ENCODE data around the gene CRHR1. TPM values are rescaled to one million over a fixed set of nuclear protein-coding genes. Genes with fewer than 3 reads are reported as not detected.

Gene CRHR1
- polyA plus RNA-seq, 1 of the 3 experiments (the other 2 are of a cell fraction), result 0.13 TPM

DNA sequence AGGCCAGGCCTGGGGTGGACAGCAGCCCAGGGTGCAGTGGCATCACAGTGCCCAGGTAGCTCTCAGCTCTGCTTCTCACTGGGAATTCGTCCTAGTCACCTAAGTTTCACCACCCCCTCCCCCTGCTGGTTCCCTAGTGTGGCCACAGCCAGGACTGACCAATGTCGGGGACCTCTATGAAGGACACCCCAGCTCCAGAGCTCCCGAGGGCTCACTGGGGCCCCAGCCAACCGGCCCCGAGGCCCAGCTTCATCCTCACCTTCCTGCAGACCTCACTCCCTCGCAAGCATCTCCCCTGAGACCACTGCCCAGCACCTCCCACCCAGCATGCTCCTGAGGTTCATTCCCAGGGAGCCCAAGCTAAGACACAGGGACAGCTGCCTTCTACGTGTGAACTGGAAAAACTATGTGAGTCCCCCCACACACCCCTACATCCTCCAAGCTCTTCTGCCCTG lies 65.4 kb downstream of the CRHR1 start:
- H3K79me2 ChIP-seq (ENCODE audit: insufficient read depth), result no peaks in the 10 kb centered on the region
- no peak for DNase-seq
- no peaks in the 10 kb centered on the region for H3K9me3 ChIP-seq
- no peak overlapping the region for H3K9ac ChIP-seq
- H3K9me2 ChIP-seq, result no peaks in the 10 kb centered on the region
- no peak overlapping the region for H3K4me3 ChIP-seq (ENCODE audit: low read depth in 2 of 2, low read length in 1 of 2)
- 66% methylated on average over 7 of the region's 7 CpGs for WGBS (ENCODE audit: low lambda C conversion rate)
- H3K36me3 ChIP-seq (replicated peaks in 1 of 2; ENCODE audit: control insufficient read depth in 1 of 2, insufficient read depth in 2 of 2, low read length in 1 of 2), result no peaks in the 10 kb centered on the region
- no peak overlapping the region for H2AFZ ChIP-seq (ENCODE audit: low read depth)
- no peaks in the 10 kb centered on the region for H4K20me1 ChIP-seq (ENCODE audit: insufficient read depth)
- H3F3A ChIP-seq (replicated peaks; ENCODE audit: insufficient read depth), result no peaks in the 10 kb centered on the region
- peaks cover 12% of the 10 kb centered on the region for H3K27me3 ChIP-seq (ENCODE audit: insufficient read depth)
- peaks cover 0 to 15% of the 10 kb centered on the region in 2 experiments; a peak in 1 of 4 replicates for H3K4me1 ChIP-seq (ENCODE audit: control insufficient read depth in 1 of 2, insufficient read depth in 2 of 2, low read depth in 1 of 2, low read length in 1 of 2)
- H3K4me2 ChIP-seq, result no peak overlapping the region
- TF ChIP-seq ELF1 (IDR thresholded peaks at IDR 0.05) (no peak), RXRA (IDR thresholded peaks at IDR 0.05; ENCODE audit: borderline replicate concordance, low read depth) (no peak), TEAD4 (IDR thresholded peaks at IDR 0.05; ENCODE audit: borderline replicate concordance, insufficient read depth) (no peak), GATA2 (CRISPR knock-in tag; IDR thresholded peaks at IDR 0.05) (no peak), MXI1 (IDR thresholded peaks at IDR 0.05; ENCODE audit: low read depth, low read length) (no peak), TCF12 (IDR thresholded peaks at IDR 0.05) (no peak), EZH2phosphoT487 (IDR thresholded peaks at IDR 0.05; ENCODE audit: borderline replicate concordance, low read depth) (no peak), FOXM1 (IDR thresholded peaks at IDR 0.05; ENCODE audit: low read depth) (no peak), CHD2 (IDR thresholded peaks at IDR 0.05; ENCODE audit: low read length, partially characterized antibody) (no peak), RAD21 (IDR thresholded peaks at IDR 0.05; ENCODE audit: low read length) (no peak), YY1 (IDR thresholded peaks at IDR 0.05; ENCODE audit: low read depth) (no peak), MEF2A (IDR thresholded peaks at IDR 0.05; ENCODE audit: borderline replicate concordance, low read depth) (no peak), NFIC (IDR thresholded peaks at IDR 0.05; ENCODE audit: borderline replicate concordance) (no peak), JUND (IDR thresholded peaks at IDR 0.05) (no peak)
- TF ChIP-seq, protein P1, sequence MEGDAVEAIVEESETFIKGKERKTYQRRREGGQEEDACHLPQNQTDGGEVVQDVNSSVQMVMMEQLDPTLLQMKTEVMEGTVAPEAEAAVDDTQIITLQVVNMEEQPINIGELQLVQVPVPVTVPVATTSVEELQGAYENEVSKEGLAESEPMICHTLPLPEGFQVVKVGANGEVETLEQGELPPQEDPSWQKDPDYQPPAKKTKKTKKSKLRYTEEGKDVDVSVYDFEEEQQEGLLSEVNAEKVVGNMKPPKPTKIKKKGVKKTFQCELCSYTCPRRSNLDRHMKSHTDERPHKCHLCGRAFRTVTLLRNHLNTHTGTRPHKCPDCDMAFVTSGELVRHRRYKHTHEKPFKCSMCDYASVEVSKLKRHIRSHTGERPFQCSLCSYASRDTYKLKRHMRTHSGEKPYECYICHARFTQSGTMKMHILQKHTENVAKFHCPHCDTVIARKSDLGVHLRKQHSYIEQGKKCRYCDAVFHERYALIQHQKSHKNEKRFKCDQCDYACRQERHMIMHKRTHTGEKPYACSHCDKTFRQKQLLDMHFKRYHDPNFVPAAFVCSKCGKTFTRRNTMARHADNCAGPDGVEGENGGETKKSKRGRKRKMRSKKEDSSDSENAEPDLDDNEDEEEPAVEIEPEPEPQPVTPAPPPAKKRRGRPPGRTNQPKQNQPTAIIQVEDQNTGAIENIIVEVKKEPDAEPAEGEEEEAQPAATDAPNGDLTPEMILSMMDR (IDR thresholded peaks at IDR 0.05), result no peak
- TF ChIP-seq, protein P2, sequence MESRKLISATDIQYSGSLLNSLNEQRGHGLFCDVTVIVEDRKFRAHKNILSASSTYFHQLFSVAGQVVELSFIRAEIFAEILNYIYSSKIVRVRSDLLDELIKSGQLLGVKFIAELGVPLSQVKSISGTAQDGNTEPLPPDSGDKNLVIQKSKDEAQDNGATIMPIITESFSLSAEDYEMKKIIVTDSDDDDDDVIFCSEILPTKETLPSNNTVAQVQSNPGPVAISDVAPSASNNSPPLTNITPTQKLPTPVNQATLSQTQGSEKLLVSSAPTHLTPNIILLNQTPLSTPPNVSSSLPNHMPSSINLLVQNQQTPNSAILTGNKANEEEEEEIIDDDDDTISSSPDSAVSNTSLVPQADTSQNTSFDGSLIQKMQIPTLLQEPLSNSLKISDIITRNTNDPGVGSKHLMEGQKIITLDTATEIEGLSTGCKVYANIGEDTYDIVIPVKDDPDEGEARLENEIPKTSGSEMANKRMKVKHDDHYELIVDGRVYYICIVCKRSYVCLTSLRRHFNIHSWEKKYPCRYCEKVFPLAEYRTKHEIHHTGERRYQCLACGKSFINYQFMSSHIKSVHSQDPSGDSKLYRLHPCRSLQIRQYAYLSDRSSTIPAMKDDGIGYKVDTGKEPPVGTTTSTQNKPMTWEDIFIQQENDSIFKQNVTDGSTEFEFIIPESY (IDR thresholded peaks at IDR 0.05; ENCODE audit: borderline replicate concordance, low read depth), result no peak
- TF ChIP-seq, protein P3, sequence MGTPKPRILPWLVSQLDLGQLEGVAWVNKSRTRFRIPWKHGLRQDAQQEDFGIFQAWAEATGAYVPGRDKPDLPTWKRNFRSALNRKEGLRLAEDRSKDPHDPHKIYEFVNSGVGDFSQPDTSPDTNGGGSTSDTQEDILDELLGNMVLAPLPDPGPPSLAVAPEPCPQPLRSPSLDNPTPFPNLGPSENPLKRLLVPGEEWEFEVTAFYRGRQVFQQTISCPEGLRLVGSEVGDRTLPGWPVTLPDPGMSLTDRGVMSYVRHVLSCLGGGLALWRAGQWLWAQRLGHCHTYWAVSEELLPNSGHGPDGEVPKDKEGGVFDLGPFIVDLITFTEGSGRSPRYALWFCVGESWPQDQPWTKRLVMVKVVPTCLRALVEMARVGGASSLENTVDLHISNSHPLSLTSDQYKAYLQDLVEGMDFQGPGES (IDR thresholded peaks at IDR 0.05; ENCODE audit: low read depth, low read length), result no peak
- TF ChIP-seq, protein P4, sequence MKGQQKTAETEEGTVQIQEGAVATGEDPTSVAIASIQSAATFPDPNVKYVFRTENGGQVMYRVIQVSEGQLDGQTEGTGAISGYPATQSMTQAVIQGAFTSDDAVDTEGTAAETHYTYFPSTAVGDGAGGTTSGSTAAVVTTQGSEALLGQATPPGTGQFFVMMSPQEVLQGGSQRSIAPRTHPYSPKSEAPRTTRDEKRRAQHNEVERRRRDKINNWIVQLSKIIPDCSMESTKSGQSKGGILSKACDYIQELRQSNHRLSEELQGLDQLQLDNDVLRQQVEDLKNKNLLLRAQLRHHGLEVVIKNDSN (IDR thresholded peaks at IDR 0.05; ENCODE audit: borderline replicate concordance, low read depth), result no peak
- CTCF ChIA-PET, result interaction anchor here (0.7 to 17.2 kb wide), 12 partner anchors 8 to 214 kb away, joined by 3 to 327 read pairs (median 5); no protein-coding TSS in a partner anchor
- POLR2A ChIA-PET, result interaction anchor here (0.6 to 1.3 kb wide), 3 partner anchors 11 to 212 kb away, joined by 3 to 4 read pairs (median 4); no protein-coding TSS in a partner anchor
- peak overlapping the region in 1 of 2 experiments; percentile 73; a peak in 1 of 4 replicates for H3K27ac ChIP-seq (ENCODE audit: low read depth in 2 of 2, low read length in 1 of 2)

Measured in SK-N-SH (cell line).